ENCODE results near the gene MLLT10.
A peak's percentile ranks its signal among the peaks of the same experiment; 100 is the strongest.

MLLT10 gene

DNA sequence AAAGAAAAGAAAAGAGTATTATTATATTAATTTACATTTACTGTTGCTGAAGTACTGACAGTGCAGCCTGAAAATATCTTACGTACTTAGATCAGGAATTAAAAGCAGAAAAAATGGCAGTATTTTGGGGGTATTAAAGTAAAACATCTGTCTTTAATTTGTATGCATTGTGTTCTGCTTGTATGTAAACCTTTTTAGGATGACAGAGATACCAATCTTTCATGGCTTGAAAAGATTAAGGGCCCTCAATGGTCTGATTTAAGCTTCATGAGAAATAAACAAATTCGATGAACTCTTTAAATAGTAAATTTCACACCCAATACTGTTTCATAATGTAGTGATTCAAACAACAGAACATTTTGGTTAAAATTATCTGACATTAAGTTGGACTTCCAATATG lies 116.3 kb downstream of the MLLT10 start:
- peak; percentile 22 for DNase-seq

DNA sequence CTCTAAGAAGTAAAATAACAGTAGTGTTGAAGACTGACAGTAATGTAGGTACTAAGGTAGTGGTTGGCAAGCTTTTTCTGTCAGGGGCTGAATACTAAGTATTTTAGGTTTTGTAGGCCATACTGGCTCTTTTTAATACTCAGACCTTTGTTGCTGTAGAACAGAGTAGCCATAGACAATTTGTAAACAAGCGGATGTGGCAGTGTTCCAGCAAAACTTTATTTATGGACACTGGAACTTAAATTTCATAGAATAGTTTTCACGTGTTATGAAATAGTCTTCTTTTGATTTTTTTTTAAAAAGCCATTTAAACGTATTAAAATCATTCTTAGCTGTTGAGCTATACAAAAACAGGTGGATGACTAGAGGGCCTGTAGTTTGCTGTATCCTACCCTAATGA lies 121.2 kb downstream of the MLLT10 start:
- no peak for DNase-seq

DNA sequence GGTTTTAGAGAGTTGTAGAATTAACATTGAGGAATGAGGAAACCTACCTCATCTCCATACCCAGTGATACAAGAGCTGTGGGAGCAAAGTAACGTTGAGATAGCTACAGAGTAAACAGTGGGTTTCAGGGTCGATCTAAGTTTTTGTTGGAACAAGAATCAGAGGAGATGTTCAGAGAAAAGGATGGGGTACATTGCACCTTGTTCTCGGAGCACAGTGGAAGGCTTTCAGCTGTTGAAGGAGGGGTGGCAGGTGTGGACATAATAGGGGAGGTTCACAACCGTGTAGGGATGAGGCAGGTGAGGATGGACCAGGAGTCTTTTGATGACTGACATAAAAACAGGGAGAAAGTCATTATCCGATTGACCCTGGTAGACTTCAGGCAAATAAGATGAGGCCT lies 121.7 kb downstream of the MLLT10 start:
- DNase-seq = no peak

DNA sequence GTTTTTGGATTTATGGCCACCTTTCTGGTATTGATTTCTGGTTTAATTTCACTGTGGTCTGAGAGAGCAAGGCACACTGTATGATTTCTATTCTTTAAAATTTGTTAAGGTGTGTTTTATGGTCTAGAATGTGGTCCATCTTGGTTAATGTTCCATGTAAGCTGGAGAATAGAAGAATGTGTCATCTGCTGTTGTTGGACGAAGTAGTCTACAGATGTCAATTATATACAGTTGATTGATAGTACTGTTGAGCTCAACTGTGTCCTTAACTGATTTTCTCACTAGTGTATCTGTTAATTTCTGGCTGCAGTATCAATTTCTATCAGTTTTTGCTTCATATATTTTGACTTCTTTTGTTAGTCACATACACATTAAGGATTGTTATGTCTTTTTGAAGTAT lies 127.1 kb downstream of the MLLT10 start:
- no peak for DNase-seq

DNA sequence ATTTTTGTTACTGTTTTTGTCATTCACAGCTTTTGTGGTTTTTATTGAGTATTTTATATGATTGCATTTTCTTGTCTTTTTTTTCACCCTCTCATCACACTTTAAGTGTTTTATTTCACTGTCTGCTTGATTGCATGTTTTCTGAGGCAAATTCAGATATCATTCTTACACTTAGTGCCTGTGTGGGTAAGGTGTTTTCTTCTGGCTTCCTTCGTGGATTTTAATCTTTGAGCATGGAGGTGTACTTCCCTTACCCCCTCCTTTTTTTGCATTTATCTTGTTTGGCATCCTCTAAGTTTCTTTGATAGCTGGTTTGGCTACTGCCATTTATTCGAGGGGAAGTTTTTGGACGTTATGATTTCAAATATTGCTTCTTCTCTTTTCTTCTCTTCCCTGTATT lies 127.9 kb downstream of the MLLT10 start:
- DNase-seq = no peak

DNA sequence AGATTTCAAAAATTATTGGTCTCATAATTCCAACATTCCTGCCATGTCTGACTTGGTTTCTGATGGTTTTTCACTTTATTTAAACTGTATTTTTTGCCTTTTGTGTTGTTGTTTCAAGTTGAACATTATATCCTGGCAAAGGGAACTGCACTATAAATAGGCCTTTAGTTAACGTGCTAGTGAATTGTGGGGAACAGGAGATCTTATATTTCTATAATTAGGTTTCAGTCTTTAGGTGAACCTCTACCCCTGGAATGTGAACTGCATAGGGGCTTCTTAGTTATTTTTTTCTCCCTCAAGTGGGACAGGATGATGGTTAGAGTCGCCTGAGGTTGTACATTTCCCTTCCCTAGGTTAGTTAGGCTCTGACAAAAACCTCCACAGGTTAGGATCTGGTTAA lies 128.6 kb downstream of the MLLT10 start:
- DNase-seq = no peak

DNA sequence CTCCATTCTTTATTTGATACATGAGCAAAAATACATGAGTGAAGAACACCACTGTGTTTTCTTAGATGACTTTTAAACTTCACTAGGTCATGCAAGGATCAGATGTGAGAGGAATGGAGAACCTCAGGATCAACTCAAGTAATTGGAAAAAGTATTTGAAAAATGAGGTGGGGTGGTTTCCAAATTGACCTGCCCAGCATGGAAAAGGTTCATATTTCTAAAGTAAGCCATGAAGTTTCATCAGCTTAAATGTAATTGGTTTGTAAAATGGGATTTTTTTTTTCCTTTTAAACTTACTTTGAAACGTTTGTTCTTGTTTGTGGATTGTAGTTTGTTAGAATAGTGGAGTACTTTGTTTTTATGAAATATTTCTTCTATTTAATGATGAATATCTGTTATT lies 134.8 kb downstream of the MLLT10 start:
- DNase-seq = peak; percentile 45

DNA sequence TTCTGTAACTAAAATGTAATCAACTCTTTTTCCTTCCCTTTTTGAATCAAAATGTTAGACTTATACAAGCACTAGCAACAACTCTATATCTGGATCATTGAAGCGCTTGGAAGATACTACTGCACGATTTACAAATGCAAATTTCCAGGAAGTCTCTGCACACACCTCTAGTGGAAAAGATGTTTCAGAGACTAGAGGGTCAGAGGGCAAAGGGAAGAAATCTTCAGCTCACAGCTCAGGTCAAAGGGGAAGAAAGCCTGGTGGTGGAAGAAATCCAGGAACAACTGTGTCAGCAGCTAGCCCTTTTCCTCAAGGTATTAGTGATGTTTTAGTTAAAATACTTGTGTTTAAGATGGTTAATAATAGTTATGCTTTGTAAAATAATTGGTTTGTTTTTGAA lies 136.4 kb downstream of the MLLT10 start:
- DNase-seq = no peak

DNA sequence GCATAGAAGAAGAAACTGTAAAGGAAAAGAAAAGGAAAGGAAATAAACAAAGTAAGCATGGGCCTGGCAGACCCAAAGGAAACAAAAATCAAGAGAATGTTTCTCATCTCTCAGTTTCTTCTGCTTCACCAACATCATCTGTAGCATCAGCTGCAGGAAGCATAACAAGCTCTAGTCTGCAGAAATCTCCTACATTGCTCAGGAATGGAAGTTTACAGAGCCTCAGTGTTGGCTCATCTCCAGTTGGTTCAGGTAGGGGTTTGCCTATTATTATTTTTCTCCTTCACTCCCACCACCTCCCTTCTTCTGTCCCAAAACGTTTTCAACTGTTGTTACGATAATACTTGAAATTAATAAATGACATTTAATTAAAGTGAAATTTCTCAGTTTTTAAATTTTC lies 139.6 kb downstream of the MLLT10 start:
- no peak for DNase-seq

DNA sequence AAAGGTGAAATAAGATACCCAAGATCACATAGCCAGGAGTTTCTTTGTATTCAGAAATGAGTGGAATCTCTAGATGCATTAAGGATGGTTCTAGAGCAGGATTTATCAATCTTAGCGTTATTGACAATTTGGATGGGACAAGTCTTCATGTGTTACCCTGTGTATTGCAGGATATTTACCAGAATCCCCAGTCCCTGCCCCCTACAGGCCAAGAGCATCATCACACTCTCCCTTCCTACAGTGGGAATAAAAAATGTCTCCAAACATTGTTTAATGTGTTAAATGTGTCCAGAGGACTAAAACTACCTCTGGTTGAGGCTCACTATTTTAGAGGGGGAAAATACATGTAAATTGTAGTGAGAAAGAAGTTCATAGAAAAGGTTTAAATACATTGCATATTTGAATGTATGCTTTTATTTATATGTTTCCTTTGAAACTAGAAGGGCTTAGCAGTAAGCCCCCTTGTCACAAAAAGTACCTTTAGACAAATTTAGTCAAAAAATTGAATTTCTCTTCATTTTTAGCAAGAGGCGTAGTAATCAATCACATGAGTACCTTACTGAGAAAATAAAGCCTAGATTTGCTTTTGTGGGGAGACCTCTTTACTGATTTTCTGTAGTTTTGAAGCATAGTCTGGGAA lies 141.2 kb downstream of the MLLT10 start:
- DNase-seq = peak; percentile 34

DNA sequence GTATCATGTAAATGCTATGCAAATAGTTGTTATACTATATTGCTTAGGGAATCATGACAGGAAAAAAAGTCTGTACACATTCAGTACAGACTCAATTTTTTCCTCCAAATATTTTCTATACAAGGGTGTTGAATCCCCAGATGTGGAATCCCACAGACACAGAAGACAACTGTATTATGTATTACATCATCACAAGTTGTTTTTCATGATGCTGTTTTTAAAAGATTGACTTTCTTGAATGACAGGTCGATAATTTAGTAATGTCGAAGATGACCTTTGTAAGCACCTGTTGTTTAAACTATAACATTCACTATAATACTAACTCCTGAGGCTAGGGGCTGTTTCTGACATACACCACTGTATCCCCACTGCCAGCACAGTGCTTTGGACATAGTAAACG lies 143.5 kb downstream of the MLLT10 start:
- DNase-seq = no peak

DNA sequence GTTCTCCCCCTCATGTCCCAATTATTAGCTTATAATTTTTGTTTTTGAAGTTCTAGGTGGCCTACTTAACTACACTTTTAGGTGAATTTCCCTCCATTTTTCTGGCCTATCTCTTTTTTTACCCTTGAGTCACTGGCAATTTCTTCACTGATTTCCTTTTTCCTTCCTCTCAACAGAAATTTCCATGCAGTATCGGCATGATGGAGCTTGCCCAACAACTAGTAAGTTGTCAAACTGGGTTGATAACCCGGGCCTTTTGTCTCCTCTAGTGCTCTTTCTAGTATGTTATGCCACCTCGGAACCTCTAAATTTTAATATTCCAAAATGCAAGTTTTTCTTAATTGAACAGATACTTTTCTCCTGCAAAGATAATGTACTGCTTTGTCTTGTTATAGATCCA lies 147.1 kb downstream of the MLLT10 start:
- DNase-seq = no peak

DNA sequence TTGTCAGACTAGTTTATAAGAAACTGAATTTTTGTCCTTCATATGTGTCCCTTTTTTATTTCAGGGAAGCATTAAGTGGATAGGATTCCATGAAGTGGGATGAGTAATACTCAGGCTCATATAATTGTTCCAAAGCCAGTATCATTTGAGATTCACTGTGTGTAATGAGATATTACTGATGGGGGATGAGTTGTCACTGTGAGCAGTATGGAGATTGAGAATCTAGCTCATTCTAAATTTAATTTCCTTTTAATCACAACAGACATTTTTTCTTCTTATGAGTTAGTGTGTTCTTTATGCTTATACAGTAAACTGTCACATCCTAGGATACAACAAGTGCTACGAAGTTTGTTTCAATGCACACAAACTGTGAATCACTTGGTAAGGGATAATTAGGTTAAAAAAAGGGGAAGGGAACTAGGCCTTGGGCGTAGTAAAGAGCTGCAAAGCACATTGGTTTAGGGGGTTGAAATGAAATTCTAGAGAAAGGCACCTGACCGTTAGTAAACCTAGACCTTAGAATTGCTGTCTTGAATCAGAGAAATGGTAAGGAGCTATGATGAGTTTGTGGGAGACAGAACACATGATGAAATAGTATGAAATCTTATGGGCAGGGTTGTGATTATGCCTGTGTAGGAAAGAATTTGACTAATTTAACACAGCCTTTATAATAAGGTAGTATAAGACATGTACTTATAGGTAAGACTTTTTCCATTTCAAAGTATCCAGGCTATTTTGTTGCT lies 153.4 kb downstream of the MLLT10 start:
- DNase-seq = peak; percentile 67

DNA sequence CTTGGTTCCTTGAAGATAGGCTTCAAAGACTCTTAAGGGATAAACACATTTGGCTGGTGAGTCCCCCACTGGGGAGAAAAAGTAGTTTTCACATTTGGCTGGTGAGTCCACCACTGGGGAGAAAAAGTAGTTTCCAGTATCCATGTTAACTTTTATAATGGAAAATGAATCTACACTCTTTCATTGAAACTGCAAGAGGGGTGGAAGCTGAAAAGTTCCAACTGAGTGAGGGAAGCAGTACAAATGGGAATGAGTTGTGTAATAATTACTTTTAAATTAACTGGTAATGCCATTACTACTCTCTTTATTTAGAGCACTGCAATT lies 153.9 kb downstream of the MLLT10 start:
- no peak for DNase-seq

DNA sequence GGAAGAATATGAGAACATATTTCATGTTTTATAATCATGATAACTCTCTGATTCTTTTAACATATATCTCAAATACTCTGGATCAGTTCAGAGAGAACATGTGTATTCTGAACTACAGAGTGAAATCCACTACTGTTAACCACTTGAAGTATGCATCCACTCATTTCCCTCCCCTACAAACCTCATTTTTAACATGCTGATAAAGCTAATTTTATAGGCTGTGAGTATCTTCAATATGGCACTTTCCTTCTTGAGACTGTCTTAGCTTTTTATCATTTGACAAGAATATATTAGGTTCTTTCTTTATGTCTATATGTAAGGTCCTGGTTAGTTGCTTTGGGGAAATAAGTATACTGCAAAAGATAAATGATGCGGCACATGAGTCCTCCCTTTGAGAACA lies 154.8 kb downstream of the MLLT10 start:
- no peak for DNase-seq

DNA sequence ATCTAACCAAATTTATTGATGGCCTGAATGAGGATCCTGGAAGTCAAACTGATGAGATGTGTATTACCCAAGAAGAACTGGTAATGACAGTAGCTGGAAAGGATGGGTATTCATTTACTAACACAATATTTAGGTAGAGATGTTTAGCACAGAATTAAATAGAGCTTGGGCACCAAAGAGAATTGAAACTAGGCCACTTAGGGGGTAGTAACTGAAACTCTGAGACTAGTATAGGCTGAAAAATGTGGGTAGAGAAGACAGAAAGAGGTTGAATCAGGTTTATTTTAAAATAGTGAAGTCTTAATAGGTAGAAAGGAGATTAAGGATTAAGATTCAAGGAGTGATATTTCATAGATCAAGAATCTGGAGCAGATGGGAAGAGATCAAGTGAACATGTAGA lies 155.8 kb downstream of the MLLT10 start:
- no peak for DNase-seq

DNA sequence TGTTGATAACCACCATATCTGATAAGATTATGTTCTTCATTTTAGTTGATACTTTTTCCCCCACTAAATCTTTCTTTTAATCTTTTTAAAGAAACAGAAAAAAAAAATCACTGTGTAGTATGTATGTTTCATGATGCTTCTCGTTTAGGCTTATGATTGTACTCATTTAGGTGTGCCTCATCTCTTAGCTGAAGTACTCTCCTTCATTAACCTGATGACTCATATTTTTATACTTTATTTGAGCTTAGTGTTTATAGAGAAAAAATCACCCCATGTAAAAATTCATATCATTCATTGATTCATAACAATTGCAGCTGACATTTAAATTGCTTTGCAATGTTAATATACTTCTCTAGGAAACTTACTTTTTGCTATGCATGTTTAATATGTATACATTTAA lies 158.9 kb downstream of the MLLT10 start:
- DNase-seq = no peak

DNA sequence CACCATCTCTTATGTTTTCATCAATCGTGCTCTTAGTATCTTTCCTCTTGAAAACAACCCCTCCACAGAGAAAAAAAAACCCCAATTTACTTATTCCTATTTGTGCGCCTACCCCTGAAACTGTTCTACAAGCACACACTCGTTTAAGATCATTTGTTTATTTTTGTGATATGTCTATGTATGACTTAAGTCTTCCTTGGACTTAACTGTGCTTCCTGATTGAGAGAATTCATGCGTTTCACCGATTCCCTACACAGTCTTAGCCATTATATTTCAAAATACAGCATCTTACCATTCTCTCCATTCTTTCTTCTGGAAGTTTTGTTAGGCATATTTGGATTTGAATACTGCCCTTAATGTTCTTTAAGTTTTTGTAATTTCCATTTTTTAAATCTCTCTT lies 159.4 kb downstream of the MLLT10 start:
- no peak for DNase-seq

DNA sequence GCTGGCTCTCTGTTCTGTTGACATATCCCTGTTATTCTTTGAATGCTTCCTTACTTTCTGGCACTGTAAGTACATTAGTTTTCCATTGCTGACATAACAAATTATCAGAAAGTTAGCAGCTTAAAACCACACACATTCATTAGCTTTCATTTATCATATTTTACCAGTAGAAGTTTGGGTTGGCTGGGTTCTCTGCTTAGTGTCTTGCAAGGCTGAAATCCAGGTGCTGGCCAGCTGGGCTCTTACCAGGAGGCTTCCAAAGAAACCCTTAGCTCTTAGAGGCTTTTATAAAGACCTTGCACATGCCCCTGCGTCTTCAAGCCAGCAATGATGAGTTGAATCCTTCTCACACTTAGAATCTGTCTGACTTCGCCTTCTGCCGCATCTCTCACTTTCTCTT lies 160.6 kb downstream of the MLLT10 start:
- no peak for DNase-seq

DNA sequence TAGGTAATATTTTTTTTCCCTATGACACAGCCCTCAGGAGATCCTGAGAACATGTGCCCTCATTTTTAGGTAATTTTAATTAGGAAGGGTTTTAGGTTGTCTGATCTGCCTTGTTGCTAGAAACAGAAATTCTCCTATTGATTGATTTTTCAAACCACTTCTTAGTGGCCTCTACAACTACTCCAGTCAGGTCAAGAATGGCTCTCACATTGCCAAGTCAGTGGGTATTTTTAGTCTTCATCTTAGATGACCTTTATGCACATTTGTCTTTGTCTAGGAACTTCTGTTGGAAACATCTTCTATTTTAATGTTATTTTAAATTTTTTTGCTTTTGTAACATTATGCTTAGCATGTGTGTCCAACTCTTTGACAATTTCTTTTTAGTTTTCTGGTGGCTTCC lies 162.3 kb downstream of the MLLT10 start:
- no peak for DNase-seq

DNA sequence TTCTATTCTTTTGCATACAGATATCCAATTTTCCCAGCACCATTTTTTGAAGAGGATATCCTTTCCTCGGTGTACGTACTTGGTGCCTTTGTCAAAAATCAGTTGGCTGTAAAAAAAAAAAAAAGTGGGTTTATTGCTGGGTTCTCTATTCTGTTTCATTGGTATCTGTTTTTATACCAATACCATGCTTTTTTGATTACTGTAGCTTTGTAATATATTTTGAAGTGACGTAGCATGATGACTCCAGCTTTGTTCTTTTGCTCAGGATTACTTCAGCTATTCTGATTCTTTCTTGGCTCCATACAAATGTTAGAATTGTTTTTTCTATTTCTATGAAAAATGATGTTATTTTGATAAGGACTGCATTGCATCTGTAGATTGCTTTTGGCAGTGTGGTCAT lies 165.5 kb downstream of the MLLT10 start:
- no peak for DNase-seq

DNA sequence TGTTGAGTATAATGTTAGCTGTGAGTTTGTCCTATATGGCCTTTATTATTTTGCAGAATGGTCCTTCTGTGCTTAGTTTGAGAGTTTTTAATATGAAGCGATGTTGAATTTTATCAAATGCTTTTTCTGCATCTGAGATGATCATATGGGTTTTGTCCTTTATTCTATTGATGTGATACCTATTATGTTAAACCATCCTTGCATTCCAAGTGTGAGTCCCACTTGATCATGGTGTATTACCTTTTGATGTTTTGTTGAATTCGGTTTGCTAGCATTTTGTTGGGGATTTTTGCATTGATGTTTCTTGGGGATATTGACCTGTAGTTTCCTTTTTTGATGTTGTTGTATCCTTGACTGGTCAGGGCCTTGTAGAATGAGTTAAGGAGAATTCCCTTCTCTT lies 166.4 kb downstream of the MLLT10 start:
- DNase-seq = no peak

DNA sequence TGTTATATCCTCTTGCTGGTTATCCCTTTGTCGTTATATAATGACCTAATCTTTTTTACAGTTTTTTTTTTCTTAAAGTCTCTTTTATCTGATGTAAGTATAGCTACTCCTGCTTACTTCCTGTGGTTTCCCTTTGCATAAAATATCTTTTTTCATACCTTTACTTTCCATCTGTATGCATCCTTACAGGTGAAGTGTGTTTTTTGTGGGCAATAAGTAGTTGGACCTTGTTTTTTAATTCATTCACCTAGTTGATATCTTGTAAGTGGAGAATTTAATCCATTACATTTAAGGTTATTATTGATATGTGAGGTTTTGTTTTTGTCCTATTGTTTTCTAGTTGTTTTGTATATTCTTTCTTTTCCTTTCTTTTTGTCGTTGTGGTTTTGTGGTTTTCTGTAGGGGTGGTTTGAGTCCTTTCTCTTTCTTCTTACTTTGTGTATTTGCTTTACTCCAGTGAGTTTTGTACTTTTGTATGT lies 168.6 kb downstream of the MLLT10 start:
- DNase-seq = no peak

DNA sequence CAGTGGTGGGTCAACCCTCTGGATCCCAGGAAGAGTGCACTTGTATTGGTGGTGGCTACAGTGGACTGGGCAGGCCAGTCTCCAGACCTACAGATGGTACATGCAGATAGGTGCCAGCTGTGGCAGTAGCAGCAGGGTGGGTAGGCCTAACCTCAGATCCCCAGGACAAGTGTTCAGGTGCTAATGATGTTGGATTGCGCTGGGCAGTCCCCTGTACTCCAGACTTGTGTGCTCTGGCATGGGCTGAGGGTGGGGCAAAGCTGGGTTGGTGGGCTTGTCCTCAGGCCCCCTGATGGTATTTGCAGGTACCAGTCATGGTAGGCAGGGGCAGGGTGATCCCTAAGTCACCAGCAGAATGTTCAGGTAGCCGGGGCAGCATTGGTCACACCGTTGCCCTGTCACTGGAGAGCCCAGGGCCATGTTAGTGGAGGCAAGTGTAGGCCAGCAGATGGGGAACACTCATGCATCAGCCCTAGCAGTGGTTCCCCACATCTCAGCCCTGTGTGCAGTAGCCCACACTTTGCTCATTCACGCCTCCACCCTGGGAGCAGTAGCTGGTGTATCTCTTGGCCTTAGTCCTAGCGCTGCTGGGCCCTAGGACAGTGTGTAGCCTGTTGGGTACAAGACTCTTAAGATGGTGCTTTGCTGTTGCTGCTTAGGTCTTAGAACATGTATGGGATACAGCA lies 171.3 kb downstream of the MLLT10 start:
- no peak for DNase-seq

Measured in fibroblast of skin of scalp (primary cell).